H54 (cell line): ENCODE measurements around the gene CEP112.

ENCODE experiments used
- DNase-seq: peaks from one replicate; pipeline ENCODE4 v3.0.0; 2011; ENCODE audit warnings: low spot score, mixed read lengths; ENCODE audit not compliant: insufficient read length
- FAIRE-seq: peaks from 3 replicates; lab custom pipeline; 2011; peaks lifted over from hg19 to GRCh38; lab: Jason Lieb, UNC
- POLR2A ChIP-seq: IDR thresholded peaks from 2 replicates; pipeline ENCODE4 v1.6.1; 2011; ENCODE audit warnings: low read depth, mild to moderate bottlenecking, low read length

Gene CEP112

DNA sequence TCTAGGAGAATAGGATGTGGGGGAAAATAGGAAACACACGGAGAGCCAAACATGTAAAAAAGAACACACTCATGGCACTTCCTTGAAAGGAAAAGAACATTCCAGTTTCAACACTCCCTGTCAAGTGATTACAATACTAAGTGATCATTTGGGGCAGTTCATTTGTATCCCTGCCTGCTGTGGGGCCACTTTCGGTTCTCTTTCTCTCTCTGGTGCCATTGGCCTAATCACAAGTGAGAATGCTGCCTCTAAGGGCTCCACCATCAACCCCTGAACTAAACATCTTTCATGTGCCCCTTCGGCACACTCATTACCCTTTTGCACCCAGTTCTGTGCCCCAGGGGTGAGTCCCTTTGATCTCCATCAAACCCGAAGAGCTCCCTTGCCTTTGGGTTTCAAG, 197.3 kb downstream of the CEP112 start:
- TF ChIP-seq POLR2A: no peak
- FAIRE-seq (no peak), DNase-seq (no peak)

DNA sequence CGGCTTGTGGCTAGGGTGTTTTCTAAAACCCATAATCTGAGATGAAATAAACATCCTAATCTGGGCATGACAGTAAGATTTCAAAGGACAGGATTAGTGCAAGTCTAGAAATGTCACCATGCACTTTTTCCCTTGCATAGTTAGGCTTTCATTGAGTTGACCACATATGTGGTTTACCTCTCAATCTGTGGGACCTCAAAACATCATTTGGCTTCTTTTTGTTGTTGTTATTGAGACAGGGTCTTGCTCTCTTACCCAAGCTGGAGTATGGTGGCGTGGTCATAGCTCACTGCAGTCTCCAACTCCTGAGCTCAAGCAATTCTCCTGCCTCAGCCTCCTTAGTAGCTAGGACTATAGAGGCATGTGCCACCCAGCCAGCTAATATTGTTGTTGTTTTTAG, 197.8 kb downstream of the CEP112 start:
- DNase-seq: no peak
- no peak for FAIRE-seq
- TF ChIP-seq POLR2A: no peak

DNA sequence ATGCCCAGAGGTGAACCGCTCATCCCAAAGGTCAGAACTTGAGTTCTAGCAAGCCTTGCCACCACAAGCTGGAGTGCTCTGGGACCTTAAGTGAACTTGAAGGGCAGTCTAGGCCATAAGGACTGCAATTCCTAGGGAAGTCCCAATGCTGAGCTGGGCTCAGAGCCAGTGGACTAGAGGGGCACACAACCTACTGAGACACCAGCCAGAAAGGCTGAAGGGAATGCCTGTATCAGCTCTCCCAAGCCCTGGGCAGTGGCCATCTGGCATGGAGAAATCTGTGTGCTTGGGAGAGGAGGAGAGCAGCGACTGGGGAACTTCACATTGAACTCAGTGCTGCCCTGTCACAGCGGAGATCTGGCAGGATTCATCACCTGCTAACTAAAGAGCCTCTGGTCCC, 201.3 kb downstream of the CEP112 start:
- FAIRE-seq (no peak), DNase-seq (no peak)
- TF ChIP-seq POLR2A: no peak

DNA sequence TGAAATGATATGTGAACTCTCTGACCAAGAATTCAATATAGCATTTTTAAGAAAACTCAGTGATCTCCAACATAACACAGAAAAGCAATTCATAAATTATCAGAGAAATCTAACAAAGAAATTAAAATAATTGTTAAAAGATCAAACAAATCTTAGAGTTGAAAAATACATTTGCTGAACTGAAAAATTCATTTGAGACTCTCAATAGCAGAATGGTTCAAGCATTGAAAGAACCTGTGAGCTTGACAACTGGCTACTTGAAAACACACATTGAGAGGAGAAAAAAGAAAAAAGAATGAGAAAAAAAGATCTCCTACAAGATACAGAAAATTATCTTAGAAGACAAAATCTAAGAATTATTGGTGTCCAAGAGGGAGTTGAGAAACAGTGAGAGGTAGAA, 203.5 kb downstream of the CEP112 start:
- DNase-seq (no peak), FAIRE-seq (no peak)
- no peak for TF ChIP-seq POLR2A

DNA sequence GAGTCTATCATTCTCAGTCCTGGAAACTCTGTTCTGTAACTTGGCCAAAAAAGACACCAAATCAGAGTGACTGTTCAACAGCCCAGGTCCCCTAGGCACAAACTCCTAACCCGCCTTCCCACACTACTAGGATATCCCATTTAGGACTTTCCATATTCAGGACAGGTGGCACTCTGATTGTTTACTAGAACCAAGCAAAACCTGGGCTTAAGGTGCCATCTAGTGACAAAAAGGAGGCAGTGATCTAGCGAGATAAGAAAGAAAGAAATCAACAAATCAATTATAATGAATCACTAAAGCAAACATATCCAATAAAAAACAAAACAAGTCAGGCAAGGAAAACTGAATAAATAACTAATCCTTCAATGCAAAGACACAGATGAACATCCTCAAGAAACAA, 203.9 kb downstream of the CEP112 start:
- FAIRE-seq (peak; percentile 89), DNase-seq (peak; percentile 11)
- no peak for TF ChIP-seq POLR2A

DNA sequence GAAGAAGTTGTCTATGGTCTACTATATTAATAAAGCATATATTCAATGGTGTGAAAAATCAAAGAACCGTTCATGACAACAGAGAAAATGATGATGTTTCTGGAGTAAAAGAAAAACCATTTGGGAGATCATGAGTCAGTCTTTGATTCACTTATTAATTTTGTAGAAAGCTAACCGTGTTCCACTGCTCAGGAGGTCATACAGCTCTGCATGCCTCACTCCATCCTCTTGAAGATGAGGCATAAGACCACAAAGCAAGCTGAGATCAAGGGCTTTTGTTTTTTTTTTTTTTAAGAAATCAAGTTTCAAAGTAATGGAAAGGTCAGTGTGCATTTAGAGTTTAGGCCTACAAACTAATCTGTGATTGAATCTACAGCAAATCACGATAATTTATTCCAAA, 206.4 kb downstream of the CEP112 start:
- no peak for TF ChIP-seq POLR2A
- DNase-seq (no peak), FAIRE-seq (no peak)

DNA sequence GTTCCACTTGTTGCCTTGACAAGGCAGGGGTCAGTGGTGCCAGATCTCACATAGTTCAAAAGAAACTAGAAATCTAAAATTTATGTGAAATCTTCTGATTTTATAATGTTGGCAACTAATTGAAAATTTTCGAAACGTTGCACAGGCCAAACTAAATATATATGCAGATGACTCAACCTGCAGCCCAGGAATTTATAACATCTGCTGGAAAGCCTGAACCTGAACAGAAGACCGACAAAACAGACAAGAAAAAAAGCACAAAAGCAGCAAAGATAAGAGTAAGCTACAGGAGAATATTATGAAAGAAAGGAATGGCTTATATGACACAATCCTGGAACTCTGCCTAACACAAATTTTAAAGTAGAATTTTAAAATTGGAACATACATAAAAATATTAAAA, 207.6 kb downstream of the CEP112 start:
- FAIRE-seq (no peak), DNase-seq (no peak)
- no peak for TF ChIP-seq POLR2A

DNA sequence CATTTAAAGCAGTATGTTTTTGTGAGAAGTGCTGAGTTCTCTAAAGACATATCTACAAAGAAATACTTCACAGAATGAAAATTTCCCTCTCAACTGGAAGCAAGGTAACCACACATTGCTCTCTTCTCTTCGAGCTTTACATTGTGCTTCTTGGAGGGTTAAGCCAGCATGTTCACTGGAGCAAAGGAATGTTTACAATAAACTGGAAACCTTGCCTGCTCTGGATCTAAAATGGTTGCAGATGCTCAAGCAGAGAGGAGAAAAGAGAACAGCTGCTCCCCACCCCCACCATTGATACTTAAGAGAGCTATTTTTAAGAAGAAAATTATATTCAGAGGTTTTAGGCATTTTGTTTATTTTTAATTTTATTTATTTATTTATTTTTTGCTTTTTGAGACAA, 213.1 kb downstream of the CEP112 start:
- DNase-seq (no peak), FAIRE-seq (peak; percentile 36)
- TF ChIP-seq POLR2A: no peak

DNA sequence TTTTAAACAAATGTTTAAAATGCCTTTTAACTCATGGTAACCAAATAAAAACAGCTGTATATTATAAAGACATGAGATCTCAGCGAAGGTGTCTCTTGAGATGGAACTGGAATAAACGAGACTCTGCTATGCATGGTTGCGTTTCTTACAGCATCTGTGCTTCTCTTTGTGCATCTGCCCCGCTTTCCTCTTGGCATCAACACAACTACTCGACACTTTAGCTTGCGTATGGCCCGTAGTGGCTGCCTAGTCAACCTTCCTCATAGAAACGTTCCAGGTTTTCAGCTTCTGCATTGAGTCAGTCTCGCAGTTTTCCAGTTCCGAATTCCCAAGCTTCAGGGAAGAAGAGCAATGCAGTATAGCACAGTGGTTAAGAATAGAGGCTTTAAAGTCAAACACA, 214.9 kb downstream of the CEP112 start:
- no peak for FAIRE-seq

DNA sequence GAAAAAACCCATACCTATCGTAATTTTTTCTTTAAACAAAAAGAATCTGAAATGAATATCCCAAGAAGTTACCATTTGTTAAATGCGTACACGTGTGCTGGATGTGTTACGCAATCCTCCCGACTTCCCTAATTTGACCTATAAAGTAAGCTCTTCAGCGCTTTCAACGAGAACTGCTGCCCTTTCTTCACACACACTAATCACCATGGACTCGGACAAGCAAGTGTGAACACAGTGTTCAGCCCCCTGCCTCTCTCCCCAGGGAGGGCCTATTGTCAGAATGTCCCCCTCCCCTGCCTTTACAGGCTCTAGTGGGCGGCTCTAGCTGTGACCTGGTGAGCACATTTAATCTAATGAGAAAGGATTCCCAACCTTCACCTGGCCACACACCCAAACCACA, 216.1 kb downstream of the CEP112 start:
- FAIRE-seq (no peak), DNase-seq (no peak)
- no peak for TF ChIP-seq POLR2A

More for the DNA sequence above, 214.9 kb downstream of the CEP112 start:
- DNase-seq: no peak
- no peak for TF ChIP-seq POLR2A

DNA sequence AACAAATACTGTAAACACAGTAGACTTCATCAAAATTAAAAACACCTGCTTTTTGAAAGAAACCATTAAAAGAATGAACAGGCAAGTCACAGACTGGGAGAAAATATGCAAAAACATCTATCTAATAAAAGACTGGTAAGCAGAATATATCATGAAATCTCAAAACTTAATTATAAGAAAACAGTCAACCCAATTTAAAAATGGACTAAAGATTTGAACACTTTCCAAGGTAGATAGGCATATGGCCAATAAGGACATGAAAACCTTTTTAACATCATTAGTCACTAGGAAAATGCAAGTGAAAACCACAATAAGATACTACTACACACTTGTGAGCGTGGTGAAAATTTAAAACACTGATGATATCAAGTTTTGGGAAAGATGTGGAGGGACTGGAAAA, 218.7 kb downstream of the CEP112 start:
- no peak for TF ChIP-seq POLR2A
- no peak for FAIRE-seq

DNA sequence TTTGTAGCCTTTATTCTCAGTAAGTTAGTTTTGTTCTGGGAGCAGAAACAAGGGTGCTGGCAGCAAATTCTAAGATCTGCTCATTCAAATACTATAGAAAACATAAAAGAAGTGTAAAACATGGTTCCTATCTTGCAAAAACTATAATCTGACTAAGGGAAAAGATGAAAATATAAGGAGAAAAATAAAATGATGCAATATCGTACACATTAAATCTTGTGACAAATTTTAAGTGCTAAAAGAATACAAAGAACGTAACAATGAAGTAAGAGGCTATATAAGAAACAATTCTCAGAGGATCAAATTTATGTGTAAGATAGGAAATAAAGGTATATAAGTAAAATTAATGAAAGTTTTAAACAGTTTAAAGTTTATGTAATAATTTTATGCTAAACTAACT, 224.6 kb downstream of the CEP112 start:
- FAIRE-seq: no peak
- no peak for TF ChIP-seq POLR2A
- no peak for DNase-seq

More for the DNA sequence above, 218.7 kb downstream of the CEP112 start:
- no peak for DNase-seq

DNA sequence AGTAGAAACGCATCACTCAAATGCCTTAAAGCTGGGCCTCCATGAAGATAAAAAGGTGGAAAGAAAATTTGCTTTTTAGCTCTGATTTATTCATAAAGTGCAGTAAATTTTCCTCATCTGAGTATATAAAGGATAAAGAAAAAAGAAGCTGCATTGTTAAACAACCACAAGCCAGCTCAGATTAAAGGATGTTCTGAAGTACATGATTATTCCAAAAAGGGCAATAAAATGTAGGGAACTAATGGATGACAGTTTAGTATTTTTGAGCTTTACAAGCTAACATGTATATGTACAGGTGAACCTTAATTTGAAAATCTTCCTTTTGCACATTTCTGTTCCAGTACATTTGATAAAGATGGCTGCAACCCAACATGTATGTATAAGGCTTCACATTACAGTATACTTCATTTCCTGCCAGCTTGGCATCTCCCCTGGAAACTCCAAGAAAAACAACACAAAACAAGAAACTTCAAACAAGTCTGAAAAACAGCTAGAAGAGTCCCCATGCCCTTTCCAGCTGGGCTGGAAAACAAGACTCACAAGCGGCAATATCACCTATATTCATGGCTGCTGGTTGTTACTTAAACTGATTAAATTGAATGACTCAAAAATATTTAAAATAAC, 225.7 kb downstream of the CEP112 start:
- no peak for DNase-seq
- TF ChIP-seq POLR2A: no peak
- FAIRE-seq: peak; percentile 77

DNA sequence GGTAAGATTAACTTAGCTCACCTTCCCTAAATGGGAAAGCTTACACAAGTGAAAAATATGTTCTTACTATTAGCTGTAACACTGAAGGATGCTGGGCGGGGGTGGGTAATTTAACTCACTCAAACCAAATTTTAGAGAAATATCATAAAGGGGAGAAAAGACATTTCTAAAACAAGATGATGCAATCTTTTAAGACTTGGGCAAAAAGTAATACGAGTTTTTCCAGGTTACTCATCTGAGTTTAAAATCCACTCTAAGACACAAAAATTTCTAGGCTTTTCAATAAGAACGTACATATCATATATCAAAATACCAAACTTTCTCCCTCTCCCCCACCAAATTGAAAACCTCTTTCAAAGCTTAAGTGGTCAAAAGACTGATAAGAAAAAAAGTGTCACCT, 228.8 kb downstream of the CEP112 start:
- no peak for DNase-seq
- FAIRE-seq: no peak
- no peak for TF ChIP-seq POLR2A

DNA sequence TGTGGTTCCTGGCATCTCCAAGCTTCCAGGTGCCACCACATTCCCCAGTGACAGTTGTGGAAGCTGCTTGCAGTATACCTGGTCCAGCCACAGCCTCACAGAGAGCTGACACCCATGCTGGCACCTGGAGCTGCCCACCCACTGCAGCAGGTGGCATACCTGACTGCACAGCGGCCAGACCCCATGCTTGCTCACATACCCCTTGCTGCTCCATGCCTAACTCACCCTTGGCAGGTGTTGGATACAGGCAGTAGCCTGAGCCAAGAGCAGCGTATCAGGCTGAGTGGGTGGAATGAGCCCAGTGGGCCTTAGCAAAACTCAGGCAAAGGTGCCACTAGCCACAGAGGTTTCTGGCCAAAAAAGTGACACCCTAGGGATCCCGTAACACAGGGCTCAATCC, 232.3 kb downstream of the CEP112 start:
- DNase-seq: no peak
- TF ChIP-seq POLR2A: no peak
- no peak for FAIRE-seq
